CD4-positive, alpha-beta memory T cell (primary cell): Measurements from ENCODE around the gene GSTM3. TPM values are rescaled to one million over a fixed set of nuclear protein-coding genes. Genes with fewer than 3 reads are reported as not detected.
"Not testable (repeated sequence)": the region's sequence is repeated elsewhere in the genome, so short reads cannot be mapped to it uniquely, and the experiment has no call there.

Source experiments
- CTCF ChIA-PET: fragments of 350-600 bp; sonication (Branson Sonifier 250); formaldehyde crosslinking; loops from one replicate; lab custom pipeline; 2021; ENCODE audit warnings: inconsistent platforms; ENCODE audit not compliant: partially characterized antibody; lab: Charles Lee
- POLR2A ChIA-PET: fragments of 350-600 bp; sonication (Branson Sonifier 250); formaldehyde crosslinking; loops from one replicate; lab custom pipeline; 2021; ENCODE audit not compliant: partially characterized antibody; lab: Charles Lee
- DNase-seq, 5 donors: peaks; one replicate each; pipeline versions ENCODE4 v3.0.0 to v3.0.0-alpha.2; 2020 to 2022; ENCODE audit warnings: mixed read lengths in 1 of 5
- H3K27ac ChIP-seq: one replicate; pipeline ENCODE4 v1.7.0; 2013; ENCODE audit warnings: low read depth, low read length
- H3K27me3 ChIP-seq: 2 replicates; pipeline ENCODE4 v1.7.0; 2013; ENCODE audit warnings: mild to moderate bottlenecking, low read length, moderate library complexity; ENCODE audit not compliant: insufficient read depth
- H3K36me3 ChIP-seq: 2 replicates; pipeline ENCODE4 v1.7.0; 2013; ENCODE audit warnings: mild to moderate bottlenecking, low read length, moderate library complexity; ENCODE audit not compliant: insufficient read depth
- H3K4me1 ChIP-seq: 2 replicates; pipeline ENCODE4 v1.7.0; 2013; ENCODE audit warnings: mild to moderate bottlenecking, low read length, moderate library complexity; ENCODE audit not compliant: insufficient read depth
- H3K4me3 ChIP-seq, 2 donors: one replicate each; pipeline ENCODE4 v1.7.0; 2013; ENCODE audit warnings: low read length in 2 of 2, mild to moderate bottlenecking in 1 of 2
- H3K9me3 ChIP-seq, 2 donors: one replicate each; pipeline ENCODE4 v1.7.0; 2013; ENCODE audit warnings: low read length in 2 of 2, control low read depth in 1 of 2; ENCODE audit not compliant: control insufficient read depth in 1 of 2
- H3K27ac Mint-ChIP-seq, 7 donors: one replicate each; pipeline ENCODE4 v1.8.0; 2020 to 2021; ENCODE audit warnings: mixed read lengths in 7 of 7, mild to moderate bottlenecking in 6 of 7, inconsistent platforms in 3 of 7, moderate library complexity in 3 of 7
- H3K27me3 Mint-ChIP-seq, 2 donors: one replicate each; pipeline ENCODE4 v1.8.0; 2020 to 2021; ENCODE audit warnings: mixed read lengths in 2 of 2
- H3K36me3 Mint-ChIP-seq, 2 donors: one replicate each; pipeline ENCODE4 v1.8.0; 2020 to 2021; ENCODE audit warnings: mixed read lengths in 2 of 2, inconsistent platforms in 1 of 2, mild to moderate bottlenecking in 1 of 2
- H3K4me1 Mint-ChIP-seq, 4 donors: one replicate each; pipeline ENCODE4 v1.8.0; 2020 to 2021; ENCODE audit warnings: mixed read lengths in 4 of 4, mild to moderate bottlenecking in 1 of 4
- H3K4me3 Mint-ChIP-seq, 8 donors: one replicate each; pipeline ENCODE4 v1.8.0; 2020 to 2021; ENCODE audit warnings: mixed read lengths in 8 of 8, mild to moderate bottlenecking in 7 of 8, moderate library complexity in 6 of 8, inconsistent platforms in 3 of 8
- H3K9me3 Mint-ChIP-seq, 8 donors: one replicate each; pipeline ENCODE4 v1.8.0; 2020 to 2021; ENCODE audit warnings: mixed read lengths in 8 of 8, mild to moderate bottlenecking in 5 of 8, inconsistent platforms in 3 of 8, moderate library complexity in 1 of 8
- intact Hi-C: fragments of 100-400 bp; cut with micrococcal nuclease; formaldehyde crosslinking; loops from one replicate; pipeline ENCODE4 v1.15.1; 2023
- polyA plus RNA-seq, 2 donors: library from polyadenylated mRNA; unstranded; fragments of 300-500 nt; fragmentation: Illumina TruSeq; gene quantifications; one replicate each; pipeline ENCODE4 v1.2.3, GENCODE V29; 2021
- total RNA-seq, 2 experiments: library from RNA; stranded (reverse); gene quantifications; one replicate each; pipeline ENCODE4 v1.2.3, GENCODE V29; 2021

GSTM3 gene
- total and polyA plus RNA-seq, 4 experiments from 2014 or later, result 1.2 to 44.3 (median 13.5) TPM

- H3K27me3 ChIP-seq, H3K9me3 ChIP-seq, H3K27me3 Mint-ChIP-seq, H3K36me3 Mint-ChIP-seq, H3K4me1 ChIP-seq, intact Hi-C loops, H3K4me3 ChIP-seq, H3K4me3 Mint-ChIP-seq, DNase-seq, H3K9me3 Mint-ChIP-seq, H3K27ac ChIP-seq, POLR2A ChIA-PET, H3K4me1 Mint-ChIP-seq, H3K36me3 ChIP-seq, H3K27ac Mint-ChIP-seq: not testable (repeated sequence)
- CTCF ChIA-PET, result interaction anchor here (1.3 to 2.3 kb wide), 3 partner anchors 18 to 228 kb away, joined by 3 to 6 read pairs (median 3); partner anchors contain the start of gene AHCYL1
Measured at GRCh38 chr1:109756325-109756724, 15.5 kb upstream of the GSTM3 start.

GRCh38 chr1:109754738-109755137 is 13.9 kb upstream of the GSTM3 start:
- intact Hi-C loops, result no loop called here
- no peaks in the 10 kb centered on the region for H3K9me3 ChIP-seq
- H3K27ac Mint-ChIP-seq, result no peak overlapping the region
- H3K27me3 Mint-ChIP-seq, result peaks cover 0 to 9% of the 10 kb centered on the region in 2 donors
- H3K4me3 ChIP-seq, result no peak overlapping the region
- H3K27me3 ChIP-seq, result peaks cover 5% of the 10 kb centered on the region
- H3K4me3 Mint-ChIP-seq, result no peak overlapping the region
- H3K27ac ChIP-seq, result no peak overlapping the region
- H3K4me1 Mint-ChIP-seq, result no peaks in the 10 kb centered on the region
- no peaks in the 10 kb centered on the region for H3K9me3 Mint-ChIP-seq
- POLR2A ChIA-PET, result no interaction called here
- no peak for DNase-seq
- H3K36me3 Mint-ChIP-seq, result no peaks in the 10 kb centered on the region
- H3K36me3 ChIP-seq, result no peaks in the 10 kb centered on the region
- no peaks in the 10 kb centered on the region for H3K4me1 ChIP-seq
- CTCF ChIA-PET, result interaction anchor here (1.4 to 1.8 kb wide), 4 partner anchors 21 to 230 kb away, joined by 3 to 10 read pairs (median 4); partner anchors contain the start of gene AHCYL1

GRCh38 chr1:109751531-109752260 is 10.9 kb upstream of the GSTM3 start:
- H3K9me3 Mint-ChIP-seq, result peaks cover 0 to 4% (median 0%) of the 10 kb centered on the region in 8 donors
- Histone ChIP-seq H3K4me1 (no peaks in the 10 kb centered on the region), H3K36me3 (no peaks in the 10 kb centered on the region), H3K9me3 (no peaks in the 10 kb centered on the region), H3K4me3 (no peak overlapping the region), H3K27me3 (peaks cover 8% of the 10 kb centered on the region), H3K27ac (no peak overlapping the region)
- H3K27ac Mint-ChIP-seq, result no peak overlapping the region
- peaks cover 0 to 4% of the 10 kb centered on the region in 2 donors for H3K36me3 Mint-ChIP-seq
- H3K27me3 Mint-ChIP-seq, result peaks cover 4 to 16% of the 10 kb centered on the region in 2 donors
- ChIA-PET POLR2A (no interaction called here), CTCF (interaction anchor here (0.8 kb wide), 1 partner anchor 233 kb away, joined by 3 read pairs; the partner anchor contains the start of gene AHCYL1)
- H3K4me3 Mint-ChIP-seq, result no peak overlapping the region
- no peaks in the 10 kb centered on the region for H3K4me1 Mint-ChIP-seq
- DNase-seq, result no peak
- intact Hi-C loops, result no loop called here

GRCh38 chr1:109750920-109751319 is 10.1 kb upstream of the GSTM3 start:
- CTCF ChIA-PET, result no interaction called here
- POLR2A ChIA-PET, result no interaction called here
- Mint-ChIP-seq H3K27me3 (peaks cover 7 to 18% of the 10 kb centered on the region in 2 donors), H3K27ac (no peak overlapping the region), H3K4me3 (no peak overlapping the region), H3K4me1 (no peaks in the 10 kb centered on the region), H3K9me3 (peaks cover 0 to 4% (median 0%) of the 10 kb centered on the region in 8 donors), H3K36me3 (peaks cover 0 to 4% of the 10 kb centered on the region in 2 donors)
- H3K36me3 ChIP-seq, result no peaks in the 10 kb centered on the region
- no peaks in the 10 kb centered on the region for H3K4me1 ChIP-seq
- intact Hi-C loops, result no loop called here
- no peaks in the 10 kb centered on the region for H3K9me3 ChIP-seq
- H3K27me3 ChIP-seq, result peaks cover 8% of the 10 kb centered on the region
- no peak overlapping the region for H3K27ac ChIP-seq
- no peak for DNase-seq
- no peak overlapping the region for H3K4me3 ChIP-seq

- no peaks in the 10 kb centered on the region for H3K4me1 Mint-ChIP-seq
- ChIA-PET POLR2A (no interaction called here), CTCF (interaction anchor here (1.2 kb wide), 1 partner anchor 110 kb away, joined by 3 read pairs; no protein-coding TSS in a partner anchor)
- no peak overlapping the region for H3K27ac Mint-ChIP-seq
- intact Hi-C loops, result no loop called here
- Histone ChIP-seq H3K36me3 (no peaks in the 10 kb centered on the region), H3K27me3 (peaks cover 8% of the 10 kb centered on the region), H3K27ac (no peak overlapping the region), H3K9me3 (no peaks in the 10 kb centered on the region), H3K4me1 (no peaks in the 10 kb centered on the region), H3K4me3 (no peak overlapping the region)
- DNase-seq, result no peak
- peaks cover 7 to 18% of the 10 kb centered on the region in 2 donors for H3K27me3 Mint-ChIP-seq
- peaks cover 0 to 4% (median 0%) of the 10 kb centered on the region in 8 donors for H3K9me3 Mint-ChIP-seq
- peaks cover 0 to 4% of the 10 kb centered on the region in 2 donors for H3K36me3 Mint-ChIP-seq
- H3K4me3 Mint-ChIP-seq, result no peak overlapping the region
Measured at GRCh38 chr1:109750241-109750882, 9.5 kb upstream of the GSTM3 start.

GRCh38 chr1:109749221-109749620 is 8.4 kb upstream of the GSTM3 start:
- Histone ChIP-seq H3K27me3 (peaks cover 8% of the 10 kb centered on the region), H3K4me1 (no peaks in the 10 kb centered on the region), H3K36me3 (no peaks in the 10 kb centered on the region), H3K27ac (no peak overlapping the region), H3K4me3 (no peak overlapping the region), H3K9me3 (no peaks in the 10 kb centered on the region)
- Mint-ChIP-seq H3K27ac (no peak overlapping the region), H3K4me1 (no peaks in the 10 kb centered on the region), H3K9me3 (peaks cover 0 to 4% (median 0%) of the 10 kb centered on the region in 8 donors), H3K36me3 (peaks cover 0 to 4% of the 10 kb centered on the region in 2 donors), H3K27me3 (peaks cover 7 to 20% of the 10 kb centered on the region in 2 donors), H3K4me3 (no peak overlapping the region)
- intact Hi-C loops, result no loop called here
- POLR2A ChIA-PET, result no interaction called here
- DNase-seq, result no peak
- CTCF ChIA-PET, result interaction anchor here (0.6 to 1.2 kb wide), 4 partner anchors 28 to 109 kb away, joined by 3 to 4 read pairs (median 3); no protein-coding TSS in a partner anchor

- DNase-seq, H3K4me1 ChIP-seq, POLR2A ChIA-PET, H3K4me3 Mint-ChIP-seq, H3K4me3 ChIP-seq, H3K4me1 Mint-ChIP-seq, H3K36me3 Mint-ChIP-seq, H3K9me3 ChIP-seq, H3K27ac Mint-ChIP-seq, H3K27me3 ChIP-seq, H3K36me3 ChIP-seq, intact Hi-C loops, H3K9me3 Mint-ChIP-seq, H3K27ac ChIP-seq: not testable (repeated sequence)
- CTCF ChIA-PET, result interaction anchor here (0.9 to 1.1 kb wide), 2 partner anchors 29 to 207 kb away, joined by 3 read pairs; no protein-coding TSS in a partner anchor
- H3K27me3 Mint-ChIP-seq, result peaks cover 7 to 22% of the 10 kb centered on the region in 2 donors
Measured at GRCh38 chr1:109748311-109748710, 7.5 kb upstream of the GSTM3 start.
